ENCODE results near the gene MRO. TPM values are rescaled to one million over a fixed set of nuclear protein-coding genes. Genes with fewer than 3 reads are reported as not detected.

Gene MRO
- total RNA-seq, 1 donor from 2014 or later, result 3.1 TPM

- Histone ChIP-seq H3K9me3 (ENCODE audit: control insufficient read depth in 3 of 3, low read length in 3 of 3) (no peaks in the 10 kb centered on the region), H3K27me3 (ENCODE audit: control insufficient read depth in 3 of 3, insufficient read depth in 3 of 3, low read length in 3 of 3) (no peaks in the 10 kb centered on the region), H3K27ac (ENCODE audit: low read depth, low read length) (no peak overlapping the region), H3K4me3 (ENCODE audit: low read length in 3 of 3) (no peak overlapping the region), H3K36me3 (ENCODE audit: control insufficient read depth in 3 of 3, insufficient read depth in 3 of 3, low read length in 3 of 3) (no peaks in the 10 kb centered on the region), H3K9ac (ENCODE audit: low read depth in 1 of 3, low read length in 3 of 3) (no peak overlapping the region), H3K4me1 (ENCODE audit: control insufficient read depth in 3 of 3, insufficient read depth in 3 of 3, low read length in 3 of 3) (peaks cover 0 to 5% (median 5%) of the 10 kb centered on the region in 3 donors)
Observed at GRCh38 chr18:50802141-50802540, 17.7 kb downstream of the MRO start.

GRCh38 chr18:50797142-50797541, 22.7 kb downstream of the MRO start:
- Histone ChIP-seq H3K9ac (ENCODE audit: low read depth in 1 of 3, low read length in 3 of 3) (no peak overlapping the region), H3K9me3 (ENCODE audit: control insufficient read depth in 3 of 3, low read length in 3 of 3) (no peaks in the 10 kb centered on the region), H3K4me1 (ENCODE audit: control insufficient read depth in 3 of 3, insufficient read depth in 3 of 3, low read length in 3 of 3) (no peaks in the 10 kb centered on the region), H3K27ac (ENCODE audit: low read depth, low read length) (no peak overlapping the region), H3K36me3 (ENCODE audit: control insufficient read depth in 3 of 3, insufficient read depth in 3 of 3, low read length in 3 of 3) (no peaks in the 10 kb centered on the region), H3K27me3 (ENCODE audit: control insufficient read depth in 3 of 3, insufficient read depth in 3 of 3, low read length in 3 of 3) (no peaks in the 10 kb centered on the region), H3K4me3 (ENCODE audit: low read length in 3 of 3) (no peak overlapping the region)

GRCh38 chr18:50796495-50796894, 23.3 kb downstream of the MRO start:
- Histone ChIP-seq H3K27me3 (ENCODE audit: control insufficient read depth in 3 of 3, insufficient read depth in 3 of 3, low read length in 3 of 3) (no peaks in the 10 kb centered on the region), H3K4me3 (ENCODE audit: low read length in 3 of 3) (no peak overlapping the region), H3K9me3 (ENCODE audit: control insufficient read depth in 3 of 3, low read length in 3 of 3) (no peaks in the 10 kb centered on the region), H3K9ac (ENCODE audit: low read depth in 1 of 3, low read length in 3 of 3) (no peak overlapping the region), H3K27ac (ENCODE audit: low read depth, low read length) (no peak overlapping the region), H3K36me3 (ENCODE audit: control insufficient read depth in 3 of 3, insufficient read depth in 3 of 3, low read length in 3 of 3) (no peaks in the 10 kb centered on the region), H3K4me1 (ENCODE audit: control insufficient read depth in 3 of 3, insufficient read depth in 3 of 3, low read length in 3 of 3) (no peaks in the 10 kb centered on the region)

GRCh38 chr18:50793641-50794565, 25.9 kb downstream of the MRO start:
- no peak overlapping the region for H3K27ac ChIP-seq (ENCODE audit: low read depth, low read length)
- no peaks in the 10 kb centered on the region for H3K9me3 ChIP-seq (ENCODE audit: control insufficient read depth in 3 of 3, low read length in 3 of 3)
- no peaks in the 10 kb centered on the region for H3K36me3 ChIP-seq (ENCODE audit: control insufficient read depth in 3 of 3, insufficient read depth in 3 of 3, low read length in 3 of 3)
- no peaks in the 10 kb centered on the region for H3K27me3 ChIP-seq (ENCODE audit: control insufficient read depth in 3 of 3, insufficient read depth in 3 of 3, low read length in 3 of 3)
- no peak overlapping the region for H3K9ac ChIP-seq (ENCODE audit: low read depth in 1 of 3, low read length in 3 of 3)
- H3K4me1 ChIP-seq (ENCODE audit: control insufficient read depth in 3 of 3, insufficient read depth in 3 of 3, low read length in 3 of 3), result no peaks in the 10 kb centered on the region
- H3K4me3 ChIP-seq (ENCODE audit: low read length in 3 of 3), result no peak overlapping the region

- Histone ChIP-seq H3K9ac (ENCODE audit: low read depth in 1 of 3, low read length in 3 of 3) (no peak overlapping the region), H3K36me3 (ENCODE audit: control insufficient read depth in 3 of 3, insufficient read depth in 3 of 3, low read length in 3 of 3) (no peaks in the 10 kb centered on the region), H3K27ac (ENCODE audit: low read depth, low read length) (no peak overlapping the region), H3K4me1 (ENCODE audit: control insufficient read depth in 3 of 3, insufficient read depth in 3 of 3, low read length in 3 of 3) (no peaks in the 10 kb centered on the region), H3K9me3 (ENCODE audit: control insufficient read depth in 3 of 3, low read length in 3 of 3) (no peaks in the 10 kb centered on the region), H3K4me3 (ENCODE audit: low read length in 3 of 3) (no peak overlapping the region), H3K27me3 (ENCODE audit: control insufficient read depth in 3 of 3, insufficient read depth in 3 of 3, low read length in 3 of 3) (no peaks in the 10 kb centered on the region)
Observed at GRCh38 chr18:50792885-50793284, 26.9 kb downstream of the MRO start.

- H3K9ac ChIP-seq (ENCODE audit: low read depth in 1 of 3, low read length in 3 of 3), result no peak overlapping the region
- no peaks in the 10 kb centered on the region for H3K27me3 ChIP-seq (ENCODE audit: control insufficient read depth in 3 of 3, insufficient read depth in 3 of 3, low read length in 3 of 3)
- H3K4me3 ChIP-seq (ENCODE audit: low read length in 3 of 3), result no peak overlapping the region
- H3K9me3 ChIP-seq (ENCODE audit: control insufficient read depth in 3 of 3, low read length in 3 of 3), result no peaks in the 10 kb centered on the region
- H3K27ac ChIP-seq (ENCODE audit: low read depth, low read length), result no peak overlapping the region
- no peaks in the 10 kb centered on the region for H3K36me3 ChIP-seq (ENCODE audit: control insufficient read depth in 3 of 3, insufficient read depth in 3 of 3, low read length in 3 of 3)
- H3K4me1 ChIP-seq (ENCODE audit: control insufficient read depth in 3 of 3, insufficient read depth in 3 of 3, low read length in 3 of 3), result no peaks in the 10 kb centered on the region
Observed at GRCh38 chr18:50791599-50792438, 28.0 kb downstream of the MRO start.

GRCh38 chr18:50790948-50791347, 28.9 kb downstream of the MRO start:
- Histone ChIP-seq H3K27me3 (ENCODE audit: control insufficient read depth in 3 of 3, insufficient read depth in 3 of 3, low read length in 3 of 3) (no peaks in the 10 kb centered on the region), H3K9ac (ENCODE audit: low read depth in 1 of 3, low read length in 3 of 3) (no peak overlapping the region), H3K27ac (ENCODE audit: low read depth, low read length) (no peak overlapping the region), H3K36me3 (ENCODE audit: control insufficient read depth in 3 of 3, insufficient read depth in 3 of 3, low read length in 3 of 3) (no peaks in the 10 kb centered on the region), H3K9me3 (ENCODE audit: control insufficient read depth in 3 of 3, low read length in 3 of 3) (no peaks in the 10 kb centered on the region), H3K4me1 (ENCODE audit: control insufficient read depth in 3 of 3, insufficient read depth in 3 of 3, low read length in 3 of 3) (no peaks in the 10 kb centered on the region), H3K4me3 (ENCODE audit: low read length in 3 of 3) (no peak overlapping the region)

- Histone ChIP-seq H3K9ac (ENCODE audit: low read depth in 1 of 3, low read length in 3 of 3) (no peak overlapping the region), H3K4me3 (ENCODE audit: low read length in 3 of 3) (no peak overlapping the region), H3K27ac (ENCODE audit: low read depth, low read length) (no peak overlapping the region), H3K27me3 (ENCODE audit: control insufficient read depth in 3 of 3, insufficient read depth in 3 of 3, low read length in 3 of 3) (no peaks in the 10 kb centered on the region), H3K36me3 (ENCODE audit: control insufficient read depth in 3 of 3, insufficient read depth in 3 of 3, low read length in 3 of 3) (no peaks in the 10 kb centered on the region), H3K4me1 (ENCODE audit: control insufficient read depth in 3 of 3, insufficient read depth in 3 of 3, low read length in 3 of 3) (no peaks in the 10 kb centered on the region), H3K9me3 (ENCODE audit: control insufficient read depth in 3 of 3, low read length in 3 of 3) (no peaks in the 10 kb centered on the region)
Observed at GRCh38 chr18:50790241-50790640, 29.6 kb downstream of the MRO start.

- no peak overlapping the region for H3K27ac ChIP-seq (ENCODE audit: low read depth, low read length)
- H3K27me3 ChIP-seq (ENCODE audit: control insufficient read depth in 3 of 3, insufficient read depth in 3 of 3, low read length in 3 of 3), result no peaks in the 10 kb centered on the region
- no peaks in the 10 kb centered on the region for H3K4me1 ChIP-seq (ENCODE audit: control insufficient read depth in 3 of 3, insufficient read depth in 3 of 3, low read length in 3 of 3)
- H3K9ac ChIP-seq (ENCODE audit: low read depth in 1 of 3, low read length in 3 of 3), result no peak overlapping the region
- no peak overlapping the region for H3K4me3 ChIP-seq (ENCODE audit: low read length in 3 of 3)
- no peaks in the 10 kb centered on the region for H3K36me3 ChIP-seq (ENCODE audit: control insufficient read depth in 3 of 3, insufficient read depth in 3 of 3, low read length in 3 of 3)
- H3K9me3 ChIP-seq (ENCODE audit: control insufficient read depth in 3 of 3, low read length in 3 of 3), result no peaks in the 10 kb centered on the region
Observed at GRCh38 chr18:50788284-50788683, 31.5 kb downstream of the MRO start.

- Histone ChIP-seq H3K27ac (ENCODE audit: low read depth, low read length) (no peak overlapping the region), H3K36me3 (ENCODE audit: control insufficient read depth in 3 of 3, insufficient read depth in 3 of 3, low read length in 3 of 3) (no peaks in the 10 kb centered on the region), H3K4me3 (ENCODE audit: low read length in 3 of 3) (no peak overlapping the region), H3K27me3 (ENCODE audit: control insufficient read depth in 3 of 3, insufficient read depth in 3 of 3, low read length in 3 of 3) (no peaks in the 10 kb centered on the region), H3K9me3 (ENCODE audit: control insufficient read depth in 3 of 3, low read length in 3 of 3) (no peaks in the 10 kb centered on the region), H3K9ac (ENCODE audit: low read depth in 1 of 3, low read length in 3 of 3) (no peak overlapping the region), H3K4me1 (ENCODE audit: control insufficient read depth in 3 of 3, insufficient read depth in 3 of 3, low read length in 3 of 3) (no peaks in the 10 kb centered on the region)
Observed at GRCh38 chr18:50786864-50787263, 33.0 kb downstream of the MRO start.
